ENCODE data around the gene UCK2. TPM values are rescaled to one million over a fixed set of nuclear protein-coding genes. Genes with fewer than 3 reads are reported as not detected.

UCK2 gene
- total and polyA plus RNA-seq, 7 donors, result 8.3 to 33.0 (median 29.3) TPM

- no peak overlapping the region for H3K4me3 ChIP-seq
- no peak overlapping the region for H3K27ac ChIP-seq
- 86 to 90% methylated on average over 3 of the region's 3 CpGs for WGBS, 2 donors
- no peak for TF ChIP-seq EP300 (IDR thresholded peaks at IDR 0.05)
- TF ChIP-seq POLR2A (IDR thresholded peaks at IDR 0.05), result no peak
- TF ChIP-seq CTCF (IDR thresholded peaks at IDR 0.05), result no peak
- no peak for TF ChIP-seq POLR2AphosphoS5 (IDR thresholded peaks at IDR 0.05)
- no peak for DNase-seq
- no peaks in the 10 kb centered on the region for H3K36me3 ChIP-seq
- peaks cover 0 to 13% (median 8%) of the 10 kb centered on the region in 4 donors for H3K4me1 ChIP-seq
- H3K27me3 ChIP-seq, result no peaks in the 10 kb centered on the region
- no peaks in the 10 kb centered on the region for H3K9me3 ChIP-seq
- intact Hi-C loops (cut with DNase I), result no loop called here
These were observed 57.9 kb downstream of the UCK2 start for GRCh38 chr1:165885305-165885694.

- peaks cover 0 to 13% (median 8%) of the 10 kb centered on the region in 4 donors for H3K4me1 ChIP-seq
- no peaks in the 10 kb centered on the region for H3K9me3 ChIP-seq
- H3K27ac ChIP-seq, result no peak overlapping the region
- TF ChIP-seq CTCF (IDR thresholded peaks at IDR 0.05) (no peak), EP300 (IDR thresholded peaks at IDR 0.05) (no peak), POLR2AphosphoS5 (IDR thresholded peaks at IDR 0.05) (no peak), POLR2A (IDR thresholded peaks at IDR 0.05) (no peak)
- intact Hi-C loops (cut with DNase I), result no loop called here
- H3K4me3 ChIP-seq, result no peak overlapping the region
- H3K27me3 ChIP-seq, result no peaks in the 10 kb centered on the region
- WGBS, 2 donors, result 95 to 96% methylated on average over 2 of the region's 2 CpGs
- no peak for DNase-seq
- peaks cover 0 to 5% (median under 1%) of the 10 kb centered on the region in 4 donors for H3K36me3 ChIP-seq
These were observed 58.8 kb downstream of the UCK2 start for GRCh38 chr1:165886193-165886592.

- H3K27me3 ChIP-seq, result no peaks in the 10 kb centered on the region
- H3K4me1 ChIP-seq, result peaks cover 0 to 13% (median 8%) of the 10 kb centered on the region in 4 donors
- H3K9me3 ChIP-seq, result no peaks in the 10 kb centered on the region
- peaks cover 0 to 12% (median 5%) of the 10 kb centered on the region in 4 donors for H3K36me3 ChIP-seq
- 98% methylated on average over 2 of the region's 2 CpGs for WGBS, 2 donors
- no peak overlapping the region for H3K4me3 ChIP-seq
- no peak for DNase-seq
- TF ChIP-seq EP300 (IDR thresholded peaks at IDR 0.05) (no peak), CTCF (IDR thresholded peaks at IDR 0.05) (no peak), POLR2AphosphoS5 (IDR thresholded peaks at IDR 0.05) (no peak), POLR2A (IDR thresholded peaks at IDR 0.05) (no peak)
- intact Hi-C loops (cut with DNase I), result no loop called here
- H3K27ac ChIP-seq, result no peak overlapping the region
These were observed 59.6 kb downstream of the UCK2 start for GRCh38 chr1:165886983-165887382.

GRCh38 chr1:165887877-165888551 lies 60.6 kb downstream of the UCK2 start:
- TF ChIP-seq EP300 (IDR thresholded peaks at IDR 0.05) (no peak), POLR2A (IDR thresholded peaks at IDR 0.05) (no peak), CTCF (IDR thresholded peaks at IDR 0.05) (no peak), POLR2AphosphoS5 (IDR thresholded peaks at IDR 0.05) (no peak)
- no peak for DNase-seq
- WGBS, 2 donors, result 18 to 74% methylated on average over 8 of the region's 8 CpGs
- H3K27me3 ChIP-seq, result no peaks in the 10 kb centered on the region
- H3K36me3 ChIP-seq, result peaks cover 0 to 12% (median 5%) of the 10 kb centered on the region in 4 donors
- H3K27ac ChIP-seq, result no peak overlapping the region
- no peaks in the 10 kb centered on the region for H3K9me3 ChIP-seq
- intact Hi-C loops (cut with DNase I), result no loop called here
- peaks cover 0 to 13% (median 8%) of the 10 kb centered on the region in 4 donors for H3K4me1 ChIP-seq
- H3K4me3 ChIP-seq, result no peak overlapping the region

- H3K4me3 ChIP-seq, result no peak overlapping the region
- intact Hi-C loops (cut with DNase I), result no loop called here
- no peak overlapping the region for H3K27ac ChIP-seq
- DNase-seq, result no peak
- TF ChIP-seq POLR2A (IDR thresholded peaks at IDR 0.05) (no peak), CTCF (IDR thresholded peaks at IDR 0.05) (no peak), EP300 (IDR thresholded peaks at IDR 0.05) (no peak), POLR2AphosphoS5 (IDR thresholded peaks at IDR 0.05) (no peak)
- H3K27me3 ChIP-seq, result no peaks in the 10 kb centered on the region
- WGBS, 2 donors, result 97% methylated on average over 4 of the region's 4 CpGs
- peaks cover 0 to 12% (median 5%) of the 10 kb centered on the region in 4 donors for H3K36me3 ChIP-seq
- no peaks in the 10 kb centered on the region for H3K9me3 ChIP-seq
- peaks cover 0 to 12% (median 7%) of the 10 kb centered on the region in 4 donors for H3K4me1 ChIP-seq
These were observed 61.1 kb downstream of the UCK2 start for GRCh38 chr1:165888552-165888920.

All from sigmoid colon (tissue), 7 donors.